Activated naive CD4-positive, alpha-beta T cell treated with anti-CD3 and anti-CD28 coated beads for 36 hours (primary cell): ENCODE data around the gene FOXL1. TPM values are rescaled to one million over a fixed set of nuclear protein-coding genes. Genes with fewer than 3 reads are reported as not detected.

Source experiments
- CTCF ChIA-PET: fragments of 350-600 bp; sonication (Branson Sonifier 250); formaldehyde crosslinking; loops from one replicate; lab custom pipeline; 2021; ENCODE audit warnings: antibody characterized with exemption; lab: Charles Lee
- DNase-seq: peaks from one replicate; pipeline ENCODE4 v3.0.0-alpha.2; 2020
- H3K27ac Mint-ChIP-seq: one replicate; pipeline ENCODE4 v1.8.0; 2021; ENCODE audit warnings: mild to moderate bottlenecking, mixed read lengths
- H3K27me3 Mint-ChIP-seq: one replicate; pipeline ENCODE4 v1.8.0; 2021; ENCODE audit warnings: low read depth, mixed read lengths
- H3K36me3 Mint-ChIP-seq: one replicate; pipeline ENCODE4 v1.8.0; 2021; ENCODE audit warnings: low read depth, mixed read lengths
- H3K4me1 Mint-ChIP-seq: one replicate; pipeline ENCODE4 v1.8.0; 2021; ENCODE audit warnings: low read depth, mixed read lengths
- H3K4me3 Mint-ChIP-seq: one replicate; pipeline ENCODE4 v1.8.0; 2021; ENCODE audit warnings: mild to moderate bottlenecking, moderate library complexity, mixed read lengths
- H3K9me3 Mint-ChIP-seq: one replicate; pipeline ENCODE4 v1.8.0; 2021; ENCODE audit warnings: mixed read lengths
- intact Hi-C: fragments of 100-400 bp; cut with micrococcal nuclease; formaldehyde crosslinking; loops from one replicate; pipeline ENCODE4 v1.15.1; 2023
- total RNA-seq, 2 experiments: library from RNA; stranded (reverse); gene quantifications; one replicate each; pipeline ENCODE4 v1.2.3, GENCODE V29; 2021

Gene FOXL1
- total RNA-seq, 2 experiments from 2014 or later = not detected

- Mint-ChIP-seq H3K27ac (peak overlapping the region; percentile 88), H3K27me3 (peaks cover 2% of the 10 kb centered on the region), H3K4me3 (peak overlapping the region; percentile 92), H3K4me1 (peaks cover 11% of the 10 kb centered on the region), H3K9me3 (no peaks in the 10 kb centered on the region), H3K36me3 (peaks cover 10% of the 10 kb centered on the region)
- intact Hi-C loops = loop anchor here (10.0 kb wide), 1 partner anchor 940 kb away; the partner anchor contains the start of gene ZCCHC14
- no peak for DNase-seq
- CTCF ChIA-PET = interaction anchor here (0.9 to 1.0 kb wide), 2 partner anchors 10 to 319 kb away, joined by 3 to 5 read pairs; no protein-coding TSS in a partner anchor
Observed at GRCh38 chr16:86554599-86554916, 23.8 kb upstream of the FOXL1 start.

GRCh38 chr16:86554917-86555703 lies 23.2 kb upstream of the FOXL1 start, which contains the start of gene MTHFSD:
Gene MTHFSD, minus strand, starts transcription at chr16:86555235. Its CDS starts 51 bp downstream, at chr16:86555184.
- peaks cover 5% of the 10 kb centered on the region for H3K27me3 Mint-ChIP-seq
- H3K9me3 Mint-ChIP-seq = no peaks in the 10 kb centered on the region
- peaks cover 10% of the 10 kb centered on the region for H3K36me3 Mint-ChIP-seq
- peaks cover 11% of the 10 kb centered on the region for H3K4me1 Mint-ChIP-seq
- CTCF ChIA-PET = interaction anchor here (0.9 to 1.0 kb wide), 2 partner anchors 9 to 319 kb away, joined by 3 to 5 read pairs; no protein-coding TSS in a partner anchor
- H3K27ac Mint-ChIP-seq = peak within 1 kb of the TSS; percentile 88
- H3K4me3 Mint-ChIP-seq = peak within 1 kb of the TSS; percentile 92
- DNase-seq = peak; percentile 95
- intact Hi-C loops = loop anchor here (10.0 kb wide), 1 partner anchor 940 kb away; the partner anchor contains the start of gene ZCCHC14

GRCh38 chr16:86555704-86556075 lies 22.7 kb upstream of the FOXL1 start:
- Mint-ChIP-seq H3K27me3 (peaks cover 7% of the 10 kb centered on the region), H3K36me3 (peaks cover 10% of the 10 kb centered on the region), H3K27ac (peak overlapping the region; percentile 88), H3K9me3 (no peaks in the 10 kb centered on the region), H3K4me1 (peaks cover 11% of the 10 kb centered on the region), H3K4me3 (peak overlapping the region; percentile 92)
- no peak for DNase-seq
- CTCF ChIA-PET = interaction anchor here (0.9 to 1.0 kb wide), 2 partner anchors 9 to 318 kb away, joined by 3 to 5 read pairs; no protein-coding TSS in a partner anchor
- intact Hi-C loops = loop anchor here (10.0 kb wide), 1 partner anchor 939 kb away; the partner anchor contains the start of gene ZCCHC14

- CTCF ChIA-PET = interaction anchor here (0.6 kb wide), 1 partner anchor 505 kb away, joined by 4 read pairs; no protein-coding TSS in a partner anchor
- intact Hi-C loops = loop anchor here (10.0 kb wide), 1 partner anchor 938 kb away; the partner anchor contains the start of gene ZCCHC14
- Mint-ChIP-seq H3K4me3 (peak overlapping the region; percentile 92), H3K9me3 (no peaks in the 10 kb centered on the region), H3K4me1 (peaks cover 11% of the 10 kb centered on the region), H3K27me3 (peaks cover 12% of the 10 kb centered on the region), H3K36me3 (peaks cover 10% of the 10 kb centered on the region), H3K27ac (no peak overlapping the region)
- no peak for DNase-seq
Observed at GRCh38 chr16:86556576-86556975, 21.8 kb upstream of the FOXL1 start.

- Mint-ChIP-seq H3K27ac (no peak overlapping the region), H3K4me3 (no peak overlapping the region), H3K27me3 (peaks cover 16% of the 10 kb centered on the region), H3K9me3 (no peaks in the 10 kb centered on the region), H3K4me1 (peaks cover 9% of the 10 kb centered on the region), H3K36me3 (peaks cover 8% of the 10 kb centered on the region)
- DNase-seq = no peak
- CTCF ChIA-PET = no interaction called here
- intact Hi-C loops = loop anchor here (10.0 kb wide), 1 partner anchor 937 kb away; the partner anchor contains the start of gene ZCCHC14
Observed at GRCh38 chr16:86557587-86557986, 20.8 kb upstream of the FOXL1 start.

- H3K9me3 Mint-ChIP-seq = no peaks in the 10 kb centered on the region
- peaks cover 10% of the 10 kb centered on the region for H3K4me1 Mint-ChIP-seq
- peaks cover 7% of the 10 kb centered on the region for H3K36me3 Mint-ChIP-seq
- no peak for DNase-seq
- CTCF ChIA-PET = no interaction called here
- H3K27me3 Mint-ChIP-seq = peaks cover 23% of the 10 kb centered on the region
- H3K4me3 Mint-ChIP-seq = no peak overlapping the region
- intact Hi-C loops = loop anchor here (10.0 kb wide), 1 partner anchor 936 kb away; the partner anchor contains the start of gene ZCCHC14
- no peak overlapping the region for H3K27ac Mint-ChIP-seq
Observed at GRCh38 chr16:86558355-86559193, 19.8 kb upstream of the FOXL1 start.

GRCh38 chr16:86559802-86560305 lies 18.5 kb upstream of the FOXL1 start:
- Mint-ChIP-seq H3K27me3 (peaks cover 34% of the 10 kb centered on the region), H3K27ac (no peak overlapping the region), H3K4me3 (no peak overlapping the region), H3K9me3 (no peaks in the 10 kb centered on the region), H3K4me1 (peaks cover 12% of the 10 kb centered on the region), H3K36me3 (peaks cover 1% of the 10 kb centered on the region)
- intact Hi-C loops = loop anchor here (5.0 to 10.0 kb wide), 6 partner anchors 105 to 935 kb away; partner anchors contain the start of genes MAP1LC3B and ZCCHC14
- CTCF ChIA-PET = no interaction called here
- DNase-seq = no peak

GRCh38 chr16:86562356-86562755 lies 16.0 kb upstream of the FOXL1 start:
- H3K9me3 Mint-ChIP-seq = no peaks in the 10 kb centered on the region
- H3K4me3 Mint-ChIP-seq = no peak overlapping the region
- peaks cover 50% of the 10 kb centered on the region for H3K27me3 Mint-ChIP-seq
- no peak for DNase-seq
- H3K4me1 Mint-ChIP-seq = peaks cover 19% of the 10 kb centered on the region
- H3K27ac Mint-ChIP-seq = no peak overlapping the region
- CTCF ChIA-PET = interaction anchor here (3.2 kb wide), 1 partner anchor 501 kb away, joined by 22 read pairs; no protein-coding TSS in a partner anchor
- intact Hi-C loops = loop anchor here (5.0 to 10.0 kb wide), 5 partner anchors 102 to 830 kb away; partner anchors contain the start of gene MAP1LC3B
- H3K36me3 Mint-ChIP-seq = no peaks in the 10 kb centered on the region

- Mint-ChIP-seq H3K9me3 (no peaks in the 10 kb centered on the region), H3K27me3 (peaks cover 55% of the 10 kb centered on the region), H3K36me3 (no peaks in the 10 kb centered on the region), H3K4me3 (no peak overlapping the region), H3K27ac (no peak overlapping the region), H3K4me1 (peaks cover 21% of the 10 kb centered on the region)
- CTCF ChIA-PET = interaction anchor here (0.6 to 3.2 kb wide), 11 partner anchors 9 to 1073 kb away, joined by 3 to 22 read pairs (median 3); partner anchors contain the start of gene MTHFSD
- peak; percentile 95 for DNase-seq
- intact Hi-C loops = loop anchor here (1.0 to 10.0 kb wide), 7 partner anchors 101 to 829 kb away; partner anchors contain the start of gene MAP1LC3B
Observed at GRCh38 chr16:86563469-86564345, 14.6 kb upstream of the FOXL1 start.

- no peaks in the 10 kb centered on the region for H3K36me3 Mint-ChIP-seq
- intact Hi-C loops = loop anchor here (5.0 to 10.0 kb wide), 3 partner anchors 58 to 170 kb away; no protein-coding TSS in a partner anchor
- no peak overlapping the region for H3K27ac Mint-ChIP-seq
- H3K9me3 Mint-ChIP-seq = no peaks in the 10 kb centered on the region
- no peak for DNase-seq
- H3K4me3 Mint-ChIP-seq = no peak overlapping the region
- peaks cover 21% of the 10 kb centered on the region for H3K4me1 Mint-ChIP-seq
- CTCF ChIA-PET = interaction anchor here (0.7 to 3.2 kb wide), 11 partner anchors 11 to 1070 kb away, joined by 3 to 22 read pairs (median 3); no protein-coding TSS in a partner anchor
- H3K27me3 Mint-ChIP-seq = peaks cover 61% of the 10 kb centered on the region
Observed at GRCh38 chr16:86565181-86565631, 13.1 kb upstream of the FOXL1 start.
